ENCODE results near the gene SYNPO2. TPM values are rescaled to one million over a fixed set of nuclear protein-coding genes. Genes with fewer than 3 reads are reported as not detected.

The SYNPO2 gene
- total and polyA plus RNA-seq, 2 of the 8 experiments (the other 6 are each of a cell fraction or from before 2014, with no cell fraction given): 0.50 to 4.2 TPM

- no peak for TF ChIP-seq NANOG (IDR thresholded peaks at IDR 0.05; ENCODE audit: insufficient read depth, low read depth, low read length, poor library complexity, severe bottlenecking)
- no peak for TF ChIP-seq SUZ12 (IDR thresholded peaks at IDR 0.05; ENCODE audit: low read length)
- TF ChIP-seq SRF (IDR thresholded peaks at IDR 0.05; ENCODE audit: low read depth, low read length): no peak
- no peak for TF ChIP-seq POLR2A (IDR thresholded peaks at IDR 0.05; ENCODE audit: control extremely low read depth in 1 of 2, low read depth in 2 of 2, low read length in 2 of 2)
- no peak for TF ChIP-seq TEAD4 (IDR thresholded peaks at IDR 0.05; ENCODE audit: low read depth, low read length)
Observed at GRCh38 chr4:119081542-119081859, 192.8 kb downstream of the SYNPO2 start (continued).

Measured in H1 (cell line).